Measurements from ENCODE around the gene MPIG6B.

DNA sequence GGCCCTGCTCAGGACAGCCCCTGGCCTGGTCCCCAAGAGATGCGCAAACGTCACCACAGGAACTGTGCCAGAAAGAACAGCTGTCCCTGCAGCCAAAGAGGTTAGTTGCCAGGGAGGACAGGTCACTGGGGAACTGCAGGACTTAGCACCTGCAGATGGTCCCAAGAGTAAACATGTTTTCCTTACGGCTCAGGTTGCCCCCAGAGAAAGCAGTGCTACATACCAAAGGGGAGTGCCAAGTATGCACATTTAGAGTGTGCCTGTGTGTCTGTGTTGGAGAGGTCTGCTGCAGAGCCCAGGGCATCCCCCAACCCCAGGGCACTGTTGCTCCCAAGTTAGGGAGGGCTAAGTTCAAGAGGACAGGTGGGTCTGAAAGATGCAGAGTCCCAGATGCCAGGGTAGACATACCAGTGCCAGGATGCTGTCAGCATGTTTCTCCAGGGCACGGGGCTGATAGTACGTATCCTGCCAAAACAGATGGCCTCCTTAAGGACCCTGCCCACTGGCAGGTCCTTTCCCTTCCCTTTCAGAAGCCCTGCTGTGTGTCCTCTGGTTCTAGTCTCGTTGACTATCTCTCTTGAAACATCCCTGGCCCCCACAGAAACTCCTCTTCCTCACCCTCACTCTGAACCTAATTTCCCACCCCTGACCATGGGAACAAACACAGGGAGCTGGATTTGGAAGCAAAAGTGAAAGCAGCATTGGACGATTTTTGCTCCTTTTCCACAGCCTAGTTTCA lies 21.3 kb upstream of the MPIG6B start:
- TF ChIP-seq, protein P1, sequence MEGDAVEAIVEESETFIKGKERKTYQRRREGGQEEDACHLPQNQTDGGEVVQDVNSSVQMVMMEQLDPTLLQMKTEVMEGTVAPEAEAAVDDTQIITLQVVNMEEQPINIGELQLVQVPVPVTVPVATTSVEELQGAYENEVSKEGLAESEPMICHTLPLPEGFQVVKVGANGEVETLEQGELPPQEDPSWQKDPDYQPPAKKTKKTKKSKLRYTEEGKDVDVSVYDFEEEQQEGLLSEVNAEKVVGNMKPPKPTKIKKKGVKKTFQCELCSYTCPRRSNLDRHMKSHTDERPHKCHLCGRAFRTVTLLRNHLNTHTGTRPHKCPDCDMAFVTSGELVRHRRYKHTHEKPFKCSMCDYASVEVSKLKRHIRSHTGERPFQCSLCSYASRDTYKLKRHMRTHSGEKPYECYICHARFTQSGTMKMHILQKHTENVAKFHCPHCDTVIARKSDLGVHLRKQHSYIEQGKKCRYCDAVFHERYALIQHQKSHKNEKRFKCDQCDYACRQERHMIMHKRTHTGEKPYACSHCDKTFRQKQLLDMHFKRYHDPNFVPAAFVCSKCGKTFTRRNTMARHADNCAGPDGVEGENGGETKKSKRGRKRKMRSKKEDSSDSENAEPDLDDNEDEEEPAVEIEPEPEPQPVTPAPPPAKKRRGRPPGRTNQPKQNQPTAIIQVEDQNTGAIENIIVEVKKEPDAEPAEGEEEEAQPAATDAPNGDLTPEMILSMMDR (IDR thresholded peaks at IDR 0.05) = no peak
- no peak for TF ChIP-seq FOSB (CRISPR knock-in tag; IDR thresholded peaks at IDR 0.05)
- no peak for TF ChIP-seq CHD4 (IDR thresholded peaks at IDR 0.05; ENCODE audit: borderline replicate concordance)
- no peak for TF ChIP-seq SMC3 (IDR thresholded peaks at IDR 0.05)
- no peak for TF ChIP-seq ZFP36 (IDR thresholded peaks at IDR 0.05; ENCODE audit: borderline replicate concordance, partially characterized antibody)
- TF ChIP-seq ESRRA (IDR thresholded peaks at IDR 0.05; ENCODE audit: borderline replicate concordance, low read length) = no peak
- no peak for TF ChIP-seq POLR2A (IDR thresholded peaks at IDR 0.05; ENCODE audit: low read length)
- TF ChIP-seq BHLHE40 (IDR thresholded peaks at IDR 0.05; ENCODE audit: low read depth, low read length) = no peak
